Thymus (tissue), 11 donors: ENCODE measurements around the gene CFAP20DC. TPM values are rescaled to one million over a fixed set of nuclear protein-coding genes. Genes with fewer than 3 reads are reported as not detected.

ENCODE experiments used
- DNase-seq, 9 donors: peaks; one replicate each; pipeline ENCODE4 v3.0.0-alpha.2; 2013; ENCODE audit warnings: low spot score in 9 of 9, low read depth in 6 of 9, missing footprints in 1 of 9
- H3K27ac ChIP-seq, 2 donors: one replicate each; pipeline ENCODE4 v1.5.1; 2013; ENCODE audit warnings: control low read depth in 1 of 2, low read depth in 1 of 2, low read length in 1 of 2, mild to moderate bottlenecking in 1 of 2, moderate library complexity in 1 of 2
- H3K27me3 ChIP-seq, 2 donors: one replicate each; pipeline ENCODE4 v1.5.1; 2013; ENCODE audit warnings: low read length in 1 of 2; ENCODE audit not compliant: control insufficient read depth in 2 of 2, insufficient read depth in 1 of 2
- H3K36me3 ChIP-seq, 2 donors: one replicate each; pipeline ENCODE4 v1.5.1; 2013; ENCODE audit warnings: low read length in 1 of 2, mild to moderate bottlenecking in 1 of 2, moderate library complexity in 1 of 2; ENCODE audit not compliant: control insufficient read depth in 2 of 2, insufficient read depth in 2 of 2
- H3K4me1 ChIP-seq, 2 donors: one replicate each; pipeline ENCODE4 v1.5.1; 2013; ENCODE audit warnings: low read length in 2 of 2; ENCODE audit not compliant: control insufficient read depth in 2 of 2, insufficient read depth in 2 of 2
- H3K4me3 ChIP-seq, 2 donors: one replicate each; pipeline ENCODE4 v1.5.1; 2013; ENCODE audit warnings: low read length in 2 of 2, control low read depth in 1 of 2, mild to moderate bottlenecking in 1 of 2
- H3K9me3 ChIP-seq, 2 donors: one replicate each; pipeline ENCODE4 v1.5.1; 2013; ENCODE audit warnings: low read length in 1 of 2, mild to moderate bottlenecking in 1 of 2; ENCODE audit not compliant: control insufficient read depth in 2 of 2, insufficient read depth in 1 of 2
- WGBS: extraction: QIAGEN DNeasy Blood & Tissue Kit; methylation state at CpG from one replicate; pipeline ENCODE4 v1.1.7; 2013; 5-methylcytosine and 5-hydroxymethylcytosine counted together
- polyA plus RNA-seq: library from polyadenylated mRNA; stranded (reverse); fragments of 200-250 nt; gene quantifications from one replicate; pipeline ENCODE4 v1.2.3, GENCODE V29; 2013
- total RNA-seq: library from RNA; stranded (reverse); fragments of 120-200 nt; gene quantifications from one replicate; pipeline ENCODE4 v1.2.4, GENCODE V29; 2013
- donor health status: healthy.

Gene CFAP20DC
- total and polyA plus RNA-seq, 2 donors, result 1.0 to 1.6 TPM

GRCh38 chr3:58692484-58692883 lies 357.3 kb downstream of the CFAP20DC start:
- H3K4me1 ChIP-seq, result peaks cover 0 to 2% of the 10 kb centered on the region in 2 donors
- WGBS, result 97% methylated on average over 1 of the region's 1 CpG

More at GRCh38 chr3:58692484-58692883, 357.3 kb downstream of the CFAP20DC start:
- Histone ChIP-seq H3K27me3 (no peaks in the 10 kb centered on the region), H3K27ac (no peak overlapping the region), H3K4me3 (no peak overlapping the region), H3K36me3 (no peaks in the 10 kb centered on the region), H3K9me3 (peaks cover 0 to 3% of the 10 kb centered on the region in 2 donors)
- DNase-seq, result no peak
